Stimulated activated CD4-positive, alpha-beta T cell treated with anti-CD3 and anti-CD28 coated beads, TNF-alpha, amount 100 ng/mL, for 24 hours (primary cell): ENCODE measurements around the gene GIPC2.
"Not testable (repeated sequence)": the region's sequence is repeated elsewhere in the genome, so short reads cannot be mapped to it uniquely, and the experiment has no call there.

Source experiments
- DNase-seq, 3 experiments: peaks; one replicate each; pipeline ENCODE4 v3.0.0-alpha.2; 2020; ENCODE audit warnings: low read depth in 3 of 3

Gene GIPC2

GRCh38 chr1:78095593-78095992, 49.8 kb downstream of the GIPC2 start:
- no peak for DNase-seq

DNA sequence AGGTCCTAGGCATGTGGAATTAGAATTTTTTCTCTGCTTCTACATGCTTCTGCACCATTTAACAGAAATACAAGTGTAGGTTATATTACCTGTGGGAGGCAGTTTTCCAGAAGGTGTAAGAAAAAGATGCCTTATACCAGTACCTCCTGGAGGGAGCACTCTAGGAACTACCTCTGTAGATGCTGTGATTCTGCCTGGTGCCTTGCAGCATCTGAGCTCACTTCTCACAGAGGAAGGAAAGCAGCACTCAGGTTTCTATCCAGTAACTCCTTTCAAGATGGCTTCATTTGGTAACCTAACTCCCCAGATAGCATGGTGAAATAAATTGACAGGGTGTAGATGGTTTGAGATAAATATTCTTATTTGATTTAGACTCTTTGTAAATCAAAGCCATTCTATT, 50.3 kb downstream of the GIPC2 start:
- DNase-seq: no peak

GRCh38 chr1:78096976-78097375, 51.2 kb downstream of the GIPC2 start:
- no peak for DNase-seq

DNA sequence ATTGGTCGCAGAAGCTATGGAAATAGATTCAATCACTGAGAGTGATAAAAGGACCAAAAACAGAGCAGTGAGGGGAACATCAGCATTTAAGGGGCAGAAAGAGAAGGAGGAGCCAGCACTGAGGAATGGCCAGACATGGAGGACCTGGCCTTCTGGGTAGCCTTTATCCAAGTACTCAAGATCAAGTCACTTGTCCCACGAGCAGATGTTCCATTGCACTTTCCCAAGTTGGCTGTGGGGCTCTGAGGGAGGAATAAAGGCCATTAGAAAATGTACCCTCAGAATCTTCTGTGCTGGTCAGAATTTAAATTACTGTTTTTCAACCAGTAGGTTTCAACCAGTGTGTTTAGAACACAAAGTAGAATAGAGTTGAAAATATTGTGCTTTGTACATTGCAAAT, 55.3 kb downstream of the GIPC2 start:
- no peak for DNase-seq

- no peak for DNase-seq
Observed at GRCh38 chr1:78101514-78101913, 55.7 kb downstream of the GIPC2 start.

- no peak for DNase-seq
Observed at GRCh38 chr1:78102082-78102481, 56.3 kb downstream of the GIPC2 start.

GRCh38 chr1:78102916-78103315, 57.1 kb downstream of the GIPC2 start:
- no peak for DNase-seq

DNA sequence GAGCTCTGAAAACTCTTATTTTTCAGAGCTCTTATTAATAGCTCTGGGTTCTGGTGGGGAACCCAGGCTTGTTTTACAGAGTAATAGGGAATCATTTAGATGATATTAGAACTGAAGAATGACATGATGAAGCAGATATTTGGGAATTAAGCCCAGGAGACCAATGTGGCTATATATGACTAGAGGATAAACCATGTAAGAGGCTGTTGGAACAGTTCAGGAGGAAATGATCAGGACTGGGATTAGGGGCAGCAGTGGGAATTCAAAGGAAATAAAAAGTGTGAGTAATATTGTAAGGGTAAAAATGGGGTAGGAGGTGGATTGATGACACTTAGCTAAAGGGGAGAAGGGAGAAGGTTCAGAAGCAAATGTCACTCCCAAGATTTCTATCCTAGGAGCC, 58.6 kb downstream of the GIPC2 start:
- no peak for DNase-seq

GRCh38 chr1:78109659-78110058, 63.9 kb downstream of the GIPC2 start:
- not testable (repeated sequence) for DNase-seq

- no peak for DNase-seq
Observed at GRCh38 chr1:78113156-78113916, 67.6 kb downstream of the GIPC2 start.

DNA sequence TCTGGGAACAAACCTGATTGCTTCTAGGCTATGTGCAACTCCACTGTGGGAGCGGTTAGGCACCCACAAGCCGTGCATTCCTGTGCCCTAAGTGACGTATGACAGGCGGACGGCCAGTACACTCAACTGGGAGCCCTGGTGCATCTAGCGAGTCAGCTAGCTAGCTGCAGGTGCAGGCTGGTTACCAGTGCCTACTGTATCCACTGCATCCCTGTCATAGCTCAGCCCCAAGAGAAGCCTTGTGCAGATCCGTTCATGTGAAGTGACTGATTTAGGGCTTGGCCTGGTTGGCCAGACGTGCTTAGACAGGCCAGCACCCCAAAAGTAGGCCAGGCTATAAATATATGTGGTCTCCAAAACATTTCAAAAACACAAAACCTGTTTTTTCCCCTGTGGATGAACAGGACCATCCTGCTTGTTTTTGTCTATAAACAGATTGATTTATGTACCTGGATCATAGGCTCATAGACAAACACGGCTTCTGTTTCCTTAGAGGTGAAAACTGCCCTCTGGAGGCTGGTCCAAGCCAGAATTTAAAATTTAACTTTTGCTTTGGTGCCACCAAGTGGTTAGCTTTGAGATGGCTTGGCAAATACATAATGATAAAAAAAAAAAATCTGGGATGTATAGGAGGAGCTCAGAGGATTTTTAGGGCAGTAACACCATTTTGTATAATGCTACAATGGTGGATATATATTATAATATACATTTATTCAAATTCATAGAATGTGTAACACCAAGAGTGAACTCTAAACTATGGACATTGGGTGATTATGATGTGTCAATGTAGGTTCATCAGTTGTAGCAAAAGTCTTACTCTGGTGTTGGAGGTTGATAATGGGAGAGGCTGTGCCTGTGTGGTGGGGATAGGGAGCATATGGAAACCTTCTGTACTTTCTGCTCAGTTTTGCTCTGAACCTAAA, 68.5 kb downstream of the GIPC2 start:
- DNase-seq: peak; percentile 27 to 46 (median 30)

GRCh38 chr1:78120485-78120884, 74.7 kb downstream of the GIPC2 start:
- not testable (repeated sequence) for DNase-seq

DNA sequence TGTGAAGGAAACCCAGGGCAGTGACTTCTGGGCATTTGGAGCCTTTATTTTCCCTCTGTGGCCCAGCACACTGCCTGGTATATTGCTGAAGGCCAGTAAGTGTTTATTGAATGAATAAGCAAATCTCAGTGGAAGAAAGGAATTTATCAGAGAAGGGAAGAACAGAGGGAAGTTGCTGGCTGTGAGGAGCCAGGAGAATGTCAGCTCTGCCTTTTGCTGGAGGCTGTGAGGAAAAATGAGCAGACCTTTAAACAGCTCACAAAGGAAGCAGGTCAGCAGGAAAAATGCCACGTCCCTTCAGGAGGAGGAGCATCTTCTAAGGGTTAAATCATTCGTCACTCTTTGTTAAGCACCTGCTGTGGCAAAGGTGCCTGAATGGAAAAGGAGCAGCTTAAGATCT, 75.9 kb downstream of the GIPC2 start:
- no peak for DNase-seq

GRCh38 chr1:78122389-78122788, 76.6 kb downstream of the GIPC2 start:
- DNase-seq: no peak

DNA sequence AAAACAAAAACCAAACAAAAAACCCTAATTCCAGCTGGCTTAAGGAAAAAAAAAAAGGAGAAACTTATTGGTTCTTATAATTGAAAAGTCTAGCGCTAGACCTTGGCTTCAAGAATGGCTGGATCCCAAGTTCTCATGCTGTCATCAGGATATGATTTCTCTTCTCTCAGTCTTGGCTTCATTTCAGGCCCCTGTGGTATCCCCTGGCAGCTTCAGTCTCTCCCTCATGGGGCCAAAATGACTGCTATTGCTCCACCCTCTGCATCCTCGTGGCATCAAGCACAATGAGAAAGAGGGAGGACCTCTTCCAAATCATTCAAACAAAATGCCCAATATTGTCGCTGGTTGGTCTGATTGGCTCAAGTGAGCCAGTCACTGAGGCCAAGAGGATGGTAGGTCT, 80.7 kb downstream of the GIPC2 start:
- DNase-seq: no peak

- no peak for DNase-seq
Observed at GRCh38 chr1:78132174-78132947, 86.6 kb downstream of the GIPC2 start.

DNA sequence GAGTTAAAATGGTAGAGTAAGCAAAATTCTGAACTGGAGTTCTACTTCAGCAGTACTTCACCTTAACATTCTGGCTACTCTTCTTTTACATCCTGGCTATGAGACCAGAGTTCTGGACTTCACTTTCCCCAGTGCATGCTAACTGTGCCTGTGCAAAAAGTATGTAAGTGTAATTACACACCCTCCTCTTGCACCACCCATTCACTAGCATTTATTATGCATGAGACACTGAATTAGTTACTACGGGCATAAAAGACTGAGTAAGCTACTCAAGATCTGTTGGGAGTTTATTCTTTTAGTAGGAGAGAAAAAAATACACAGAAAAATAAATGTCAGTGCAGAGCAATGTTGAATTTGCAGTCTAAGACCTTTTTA, 87.2 kb downstream of the GIPC2 start:
- DNase-seq: no peak

- DNase-seq: no peak
Observed at GRCh38 chr1:78136680-78137079, 90.9 kb downstream of the GIPC2 start.

GRCh38 chr1:78141531-78142231, 95.9 kb downstream of the GIPC2 start:
- DNase-seq: no peak

DNA sequence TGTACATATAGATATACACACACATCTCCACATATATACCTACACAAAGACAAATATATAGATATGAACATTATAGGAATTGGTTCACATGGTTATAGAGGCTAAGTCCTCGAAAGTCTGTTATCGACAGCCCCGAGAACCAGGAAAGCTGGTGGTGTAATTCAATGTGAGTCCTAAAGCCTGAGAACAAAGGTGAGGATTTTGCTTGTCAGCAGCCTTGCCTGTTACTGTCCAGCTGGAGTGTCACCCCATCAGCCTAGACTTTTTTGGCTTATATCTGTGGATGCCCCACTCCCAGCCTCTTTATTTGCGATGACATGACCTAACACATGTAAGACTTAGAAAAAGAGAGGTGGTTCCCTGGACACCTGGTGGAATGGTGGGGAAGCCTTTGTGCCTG, 97.0 kb downstream of the GIPC2 start:
- no peak for DNase-seq

- DNase-seq: no peak
Observed at GRCh38 chr1:78143152-78143551, 97.4 kb downstream of the GIPC2 start.

- no peak for DNase-seq
Observed at GRCh38 chr1:78143673-78144072, 97.9 kb downstream of the GIPC2 start.
